HepG2 (cell line): ENCODE results near the gene GSTK1.

Experiments used
- ATF7 ChIP-seq, 2 experiments: fragments of 450-650 bp in 1 of 2; sonication (generic) in 1 of 2; formaldehyde crosslinking in 1 of 2; IDR thresholded peaks; 2 replicates each; pipeline versions ENCODE4 v1.4.0 to v1.6.1; 2016 to 2020; ENCODE audit warnings: antibody characterized with exemption in 1 of 2, mild to moderate bottlenecking in 1 of 2, missing genetic modification reagents in 1 of 2
- BHLHE40 ChIP-seq: IDR thresholded peaks from 2 replicates; pipeline ENCODE4 v1.6.1; 2011; ENCODE audit warnings: low read length, improper control_type of control experiment
- HMGA1 ChIP-seq: sonication (generic); formaldehyde crosslinking; conservative IDR thresholded peaks from 2 replicates; pipeline ENCODE4 v1.4.0; 2020; ENCODE audit warnings: missing genetic modification reagents
- PLSCR1 ChIP-seq: sonication (generic); formaldehyde crosslinking; IDR thresholded peaks from 2 replicates; pipeline ENCODE4 v1.5.0; 2020; ENCODE audit warnings: missing genetic modification reagents, mild to moderate bottlenecking, borderline replicate concordance
- POLR2A ChIP-seq, 2 experiments: IDR thresholded peaks; 2 replicates each; pipeline ENCODE4 v1.6.1; 2011; ENCODE audit warnings: low read depth in 2 of 2, low read length in 2 of 2, mild to moderate bottlenecking in 1 of 2, moderate library complexity in 1 of 2; ENCODE audit not compliant: insufficient read depth in 1 of 2
- POLR2AphosphoS5 ChIP-seq: IDR thresholded peaks from 2 replicates; pipeline ENCODE4 v1.6.1; 2012; ENCODE audit warnings: low read depth, low read length
- YY1 ChIP-seq: IDR thresholded peaks from 2 replicates; pipeline ENCODE4 v1.6.1; 2011; ENCODE audit warnings: low read length, low read depth, moderate library complexity, mild to moderate bottlenecking; ENCODE audit not compliant: insufficient read depth, insufficient replicate concordance
- TF ChIP-seq, protein P1 (sequence below): sonication (generic); formaldehyde crosslinking; IDR thresholded peaks from 2 replicates; pipeline ENCODE4 v1.5.0; 2020; ENCODE audit warnings: mild to moderate bottlenecking, missing genetic modification reagents, moderate library complexity
- TF ChIP-seq, protein P2 (sequence below): sonication (generic); formaldehyde crosslinking; IDR thresholded peaks from 2 replicates; pipeline ENCODE4 v1.5.0; 2020; ENCODE audit warnings: missing genetic modification reagents, mild to moderate bottlenecking, borderline replicate concordance
- TF ChIP-seq, protein P3 (sequence below): sonication (generic); formaldehyde crosslinking; IDR thresholded peaks from 2 replicates; pipeline ENCODE4 v1.4.0; 2020; ENCODE audit warnings: low read depth, mild to moderate bottlenecking, missing genetic modification reagents
- TF ChIP-seq, protein P4 (sequence below), 2 experiments: IDR thresholded peaks; 2 replicates each; pipeline ENCODE4 v1.6.1; 2011 to 2012; ENCODE audit warnings: low read length in 2 of 2, borderline replicate concordance in 1 of 2, low read depth in 1 of 2, mild to moderate bottlenecking in 1 of 2, moderate library complexity in 1 of 2

GRCh38 chr7:143286522-143286890 lies 23.3 kb downstream of the GSTK1 start:
- TF ChIP-seq, protein P1, sequence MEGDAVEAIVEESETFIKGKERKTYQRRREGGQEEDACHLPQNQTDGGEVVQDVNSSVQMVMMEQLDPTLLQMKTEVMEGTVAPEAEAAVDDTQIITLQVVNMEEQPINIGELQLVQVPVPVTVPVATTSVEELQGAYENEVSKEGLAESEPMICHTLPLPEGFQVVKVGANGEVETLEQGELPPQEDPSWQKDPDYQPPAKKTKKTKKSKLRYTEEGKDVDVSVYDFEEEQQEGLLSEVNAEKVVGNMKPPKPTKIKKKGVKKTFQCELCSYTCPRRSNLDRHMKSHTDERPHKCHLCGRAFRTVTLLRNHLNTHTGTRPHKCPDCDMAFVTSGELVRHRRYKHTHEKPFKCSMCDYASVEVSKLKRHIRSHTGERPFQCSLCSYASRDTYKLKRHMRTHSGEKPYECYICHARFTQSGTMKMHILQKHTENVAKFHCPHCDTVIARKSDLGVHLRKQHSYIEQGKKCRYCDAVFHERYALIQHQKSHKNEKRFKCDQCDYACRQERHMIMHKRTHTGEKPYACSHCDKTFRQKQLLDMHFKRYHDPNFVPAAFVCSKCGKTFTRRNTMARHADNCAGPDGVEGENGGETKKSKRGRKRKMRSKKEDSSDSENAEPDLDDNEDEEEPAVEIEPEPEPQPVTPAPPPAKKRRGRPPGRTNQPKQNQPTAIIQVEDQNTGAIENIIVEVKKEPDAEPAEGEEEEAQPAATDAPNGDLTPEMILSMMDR (CRISPR knock-in tag): no peak
- no peak for TF ChIP-seq HMGA1
- no peak for TF ChIP-seq ATF7 (IDR thresholded peaks at IDR 0.05)
- no peak for TF ChIP-seq ATF7 (CRISPR knock-in tag; IDR thresholded peaks at IDR 0.05)
- TF ChIP-seq, protein P2, sequence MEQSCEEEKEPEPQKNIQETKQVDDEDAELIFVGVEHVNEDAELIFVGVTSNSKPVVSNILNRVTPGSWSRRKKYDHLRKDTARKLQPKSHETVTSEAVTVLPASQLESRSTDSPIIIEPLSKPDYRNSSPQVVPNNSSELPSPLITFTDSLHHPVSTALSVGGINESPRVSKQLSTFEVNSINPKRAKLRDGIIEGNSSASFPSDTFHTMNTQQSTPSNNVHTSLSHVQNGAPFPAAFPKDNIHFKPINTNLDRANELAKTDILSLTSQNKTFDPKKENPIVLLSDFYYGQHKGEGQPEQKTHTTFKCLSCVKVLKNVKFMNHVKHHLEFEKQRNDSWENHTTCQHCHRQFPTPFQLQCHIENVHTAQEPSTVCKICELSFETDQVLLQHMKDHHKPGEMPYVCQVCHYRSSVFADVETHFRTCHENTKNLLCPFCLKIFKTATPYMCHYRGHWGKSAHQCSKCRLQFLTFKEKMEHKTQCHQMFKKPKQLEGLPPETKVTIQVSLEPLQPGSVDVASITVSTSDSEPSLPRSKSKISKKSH: no peak
- no peak for TF ChIP-seq YY1
- no peak for TF ChIP-seq POLR2A (IDR thresholded peaks at IDR 0.05; ENCODE audit: insufficient read depth in 1 of 2, low read depth in 2 of 2, low read length in 2 of 2)
- no peak for TF ChIP-seq POLR2AphosphoS5
- no peak for TF ChIP-seq PLSCR1 (CRISPR knock-in tag)
- TF ChIP-seq, protein P3, sequence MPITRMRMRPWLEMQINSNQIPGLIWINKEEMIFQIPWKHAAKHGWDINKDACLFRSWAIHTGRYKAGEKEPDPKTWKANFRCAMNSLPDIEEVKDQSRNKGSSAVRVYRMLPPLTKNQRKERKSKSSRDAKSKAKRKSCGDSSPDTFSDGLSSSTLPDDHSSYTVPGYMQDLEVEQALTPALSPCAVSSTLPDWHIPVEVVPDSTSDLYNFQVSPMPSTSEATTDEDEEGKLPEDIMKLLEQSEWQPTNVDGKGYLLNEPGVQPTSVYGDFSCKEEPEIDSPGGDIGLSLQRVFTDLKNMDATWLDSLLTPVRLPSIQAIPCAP (CRISPR knock-in tag): no peak
- TF ChIP-seq, protein P4, sequence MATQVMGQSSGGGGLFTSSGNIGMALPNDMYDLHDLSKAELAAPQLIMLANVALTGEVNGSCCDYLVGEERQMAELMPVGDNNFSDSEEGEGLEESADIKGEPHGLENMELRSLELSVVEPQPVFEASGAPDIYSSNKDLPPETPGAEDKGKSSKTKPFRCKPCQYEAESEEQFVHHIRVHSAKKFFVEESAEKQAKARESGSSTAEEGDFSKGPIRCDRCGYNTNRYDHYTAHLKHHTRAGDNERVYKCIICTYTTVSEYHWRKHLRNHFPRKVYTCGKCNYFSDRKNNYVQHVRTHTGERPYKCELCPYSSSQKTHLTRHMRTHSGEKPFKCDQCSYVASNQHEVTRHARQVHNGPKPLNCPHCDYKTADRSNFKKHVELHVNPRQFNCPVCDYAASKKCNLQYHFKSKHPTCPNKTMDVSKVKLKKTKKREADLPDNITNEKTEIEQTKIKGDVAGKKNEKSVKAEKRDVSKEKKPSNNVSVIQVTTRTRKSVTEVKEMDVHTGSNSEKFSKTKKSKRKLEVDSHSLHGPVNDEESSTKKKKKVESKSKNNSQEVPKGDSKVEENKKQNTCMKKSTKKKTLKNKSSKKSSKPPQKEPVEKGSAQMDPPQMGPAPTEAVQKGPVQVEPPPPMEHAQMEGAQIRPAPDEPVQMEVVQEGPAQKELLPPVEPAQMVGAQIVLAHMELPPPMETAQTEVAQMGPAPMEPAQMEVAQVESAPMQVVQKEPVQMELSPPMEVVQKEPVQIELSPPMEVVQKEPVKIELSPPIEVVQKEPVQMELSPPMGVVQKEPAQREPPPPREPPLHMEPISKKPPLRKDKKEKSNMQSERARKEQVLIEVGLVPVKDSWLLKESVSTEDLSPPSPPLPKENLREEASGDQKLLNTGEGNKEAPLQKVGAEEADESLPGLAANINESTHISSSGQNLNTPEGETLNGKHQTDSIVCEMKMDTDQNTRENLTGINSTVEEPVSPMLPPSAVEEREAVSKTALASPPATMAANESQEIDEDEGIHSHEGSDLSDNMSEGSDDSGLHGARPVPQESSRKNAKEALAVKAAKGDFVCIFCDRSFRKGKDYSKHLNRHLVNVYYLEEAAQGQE (IDR thresholded peaks at IDR 0.05; ENCODE audit: borderline replicate concordance in 1 of 2, low read depth in 1 of 2, low read length in 2 of 2): no peak
- no peak for TF ChIP-seq BHLHE40
